ENCODE measurements around the gene SBK2.

- no peak for TF ChIP-seq BHLHE40 (IDR thresholded peaks at IDR 0.05; ENCODE audit: low read length)
- TF ChIP-seq E2F6 (IDR thresholded peaks at IDR 0.05; ENCODE audit: borderline replicate concordance in 1 of 2, extremely low read depth in 1 of 2, insufficient read depth in 1 of 2, insufficient read length in 1 of 2, low read depth in 1 of 2, low read length in 1 of 2, poor library complexity in 1 of 2, severe bottlenecking in 1 of 2): no peak
- TF ChIP-seq YY1 (IDR thresholded peaks at IDR 0.05; ENCODE audit: borderline replicate concordance in 1 of 3, control insufficient read depth in 1 of 3, extremely low read depth in 1 of 3, insufficient read depth in 3 of 3, insufficient read length in 1 of 3, insufficient replicate concordance in 2 of 3, low read depth in 1 of 3, low read length in 2 of 3): no peak
- no peak for TF ChIP-seq SP1 (CRISPR knock-in tag; IDR thresholded peaks at IDR 0.05)
- no peak for TF ChIP-seq EP300 (IDR thresholded peaks at IDR 0.05; ENCODE audit: low read length)
- no peak for TF ChIP-seq CTCF (IDR thresholded peaks at IDR 0.05 in 2 of 3, conservative IDR thresholded peaks at IDR 0.05 in 1 of 3; ENCODE audit: insufficient read depth in 2 of 3, low read depth in 1 of 3, low read length in 3 of 3)
- TF ChIP-seq HMGXB4 (CRISPR knock-in tag; IDR thresholded peaks at IDR 0.05): no peak
- TF ChIP-seq PPARD (CRISPR knock-in tag; IDR thresholded peaks at IDR 0.05): no peak
- TF ChIP-seq ETV6 (IDR thresholded peaks at IDR 0.05; ENCODE audit: borderline replicate concordance in 1 of 2, low read depth in 2 of 2, low read length in 1 of 2): no peak
- TF ChIP-seq ETV6 (CRISPR knock-in tag; IDR thresholded peaks at IDR 0.05; ENCODE audit: borderline replicate concordance): no peak
- TF ChIP-seq ZBTB9 (CRISPR knock-in tag; IDR thresholded peaks at IDR 0.05): no peak
- TF ChIP-seq ZFP30 (CRISPR knock-in tag; IDR thresholded peaks at IDR 0.05; ENCODE audit: borderline replicate concordance): no peak
Observed at GRCh38 chr19:55519451-55520311, 17.3 kb downstream of the SBK2 start.
